HFF-Myc (cell line): ENCODE measurements around the gene USP49.

Experiments used
- DNase-seq: peaks from one replicate; pipeline ENCODE4 v3.0.0-alpha.2; 2011; ENCODE audit warnings: low read depth; ENCODE audit errors: extremely low read depth
- H3K4me3 ChIP-seq: replicated peaks from 2 replicates; pipeline ENCODE4 v1.5.1; 2011; ENCODE audit warnings: low read depth, mild to moderate bottlenecking, control low read depth, low read length
- TF ChIP-seq, protein P1 (sequence below): IDR thresholded peaks from 2 replicates; pipeline ENCODE4 v1.5.1; 2012; ENCODE audit warnings: mild to moderate bottlenecking, low read depth, low read length, control low read depth; ENCODE audit errors: missing control alignments

The USP49 gene

DNA sequence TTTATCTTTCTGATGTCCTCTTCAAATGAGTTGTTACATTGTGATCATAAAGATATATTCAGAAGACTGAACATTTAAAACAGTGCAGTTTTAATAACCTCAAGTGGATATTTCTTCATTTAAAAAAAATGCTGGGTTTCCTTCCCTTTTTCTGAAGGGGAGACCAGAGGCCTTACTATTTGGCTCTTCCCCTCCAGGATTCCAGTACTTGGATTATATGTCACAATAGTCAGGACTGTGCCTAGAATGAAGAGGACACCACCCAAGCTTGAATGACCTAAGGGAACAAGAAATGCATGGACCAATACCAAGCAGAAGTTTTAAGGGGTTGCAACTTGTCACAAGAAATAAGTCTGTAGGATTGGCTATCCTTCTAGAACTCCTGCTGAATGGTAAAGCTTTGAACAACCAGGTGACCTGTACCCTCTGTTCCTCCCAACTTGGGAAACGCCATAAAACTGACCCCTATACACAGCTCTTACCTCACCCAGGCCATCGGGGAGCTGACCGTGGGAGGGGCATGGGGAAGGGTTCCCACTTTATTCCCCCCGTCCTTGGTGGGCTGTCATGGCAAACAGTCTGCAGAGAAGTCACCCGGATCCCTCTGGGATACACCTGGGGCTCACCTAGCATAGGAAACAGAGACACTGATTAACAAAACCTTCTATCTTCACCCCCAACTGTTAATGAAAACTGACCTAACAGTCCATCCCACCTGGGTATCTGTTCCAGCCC is 117.5 kb downstream of the USP49 start:
- TF ChIP-seq, protein P1, sequence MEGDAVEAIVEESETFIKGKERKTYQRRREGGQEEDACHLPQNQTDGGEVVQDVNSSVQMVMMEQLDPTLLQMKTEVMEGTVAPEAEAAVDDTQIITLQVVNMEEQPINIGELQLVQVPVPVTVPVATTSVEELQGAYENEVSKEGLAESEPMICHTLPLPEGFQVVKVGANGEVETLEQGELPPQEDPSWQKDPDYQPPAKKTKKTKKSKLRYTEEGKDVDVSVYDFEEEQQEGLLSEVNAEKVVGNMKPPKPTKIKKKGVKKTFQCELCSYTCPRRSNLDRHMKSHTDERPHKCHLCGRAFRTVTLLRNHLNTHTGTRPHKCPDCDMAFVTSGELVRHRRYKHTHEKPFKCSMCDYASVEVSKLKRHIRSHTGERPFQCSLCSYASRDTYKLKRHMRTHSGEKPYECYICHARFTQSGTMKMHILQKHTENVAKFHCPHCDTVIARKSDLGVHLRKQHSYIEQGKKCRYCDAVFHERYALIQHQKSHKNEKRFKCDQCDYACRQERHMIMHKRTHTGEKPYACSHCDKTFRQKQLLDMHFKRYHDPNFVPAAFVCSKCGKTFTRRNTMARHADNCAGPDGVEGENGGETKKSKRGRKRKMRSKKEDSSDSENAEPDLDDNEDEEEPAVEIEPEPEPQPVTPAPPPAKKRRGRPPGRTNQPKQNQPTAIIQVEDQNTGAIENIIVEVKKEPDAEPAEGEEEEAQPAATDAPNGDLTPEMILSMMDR = no peak
- no peak for DNase-seq
- H3K4me3 ChIP-seq = no peak overlapping the region

- no peak for DNase-seq
- no peak overlapping the region for H3K4me3 ChIP-seq
- TF ChIP-seq, protein P1 = no peak
These were observed 119.8 kb downstream of the USP49 start for GRCh38 chr6:41775293-41775882.

- TF ChIP-seq, protein P1 = no peak
- no peak for DNase-seq
- H3K4me3 ChIP-seq = no peak overlapping the region
These were observed 120.3 kb downstream of the USP49 start for GRCh38 chr6:41774841-41775240.

- TF ChIP-seq, protein P1 = no peak
- DNase-seq = no peak
- no peak overlapping the region for H3K4me3 ChIP-seq
These were observed 123.9 kb downstream of the USP49 start for GRCh38 chr6:41771058-41771983.

DNA sequence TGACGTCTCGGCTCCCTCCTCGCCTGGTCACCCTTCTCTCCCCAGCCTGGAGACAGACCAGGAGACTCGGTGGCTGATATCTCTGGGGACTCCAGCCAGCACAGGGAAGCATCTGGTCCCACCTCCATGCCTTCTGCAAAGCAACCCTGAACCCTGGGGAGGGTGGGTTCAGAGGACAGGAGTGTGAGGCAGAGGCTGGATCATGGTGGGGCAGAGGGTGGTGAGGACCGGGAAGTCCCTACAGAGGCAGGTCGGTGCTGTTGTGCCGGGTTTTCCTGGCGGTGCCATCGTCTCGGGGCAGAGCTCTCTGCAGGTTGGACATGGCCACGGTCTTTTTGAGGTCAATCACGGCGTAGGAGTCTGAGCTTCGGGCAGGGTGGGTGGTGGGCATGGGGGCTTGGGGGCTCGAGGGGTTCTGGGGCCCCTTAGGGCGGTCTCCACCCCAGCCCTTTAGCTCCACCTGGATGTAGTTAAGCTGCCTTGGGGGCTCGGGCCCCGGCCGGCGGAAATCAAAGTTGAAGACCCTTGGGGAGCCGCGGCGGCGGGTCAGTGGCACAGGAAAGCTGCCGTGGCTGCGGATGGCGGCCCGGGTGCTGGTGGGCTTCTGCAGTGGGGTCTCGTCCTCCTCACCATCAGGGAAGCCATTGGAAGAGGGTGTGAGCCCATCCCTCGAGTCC is 124.7 kb downstream of the USP49 start:
- TF ChIP-seq, protein P1 = no peak
- DNase-seq = no peak
- no peak overlapping the region for H3K4me3 ChIP-seq

GRCh38 chr6:41769376-41769775 is 125.8 kb downstream of the USP49 start:
- TF ChIP-seq, protein P1 = no peak
- no peak for DNase-seq
- H3K4me3 ChIP-seq = no peak overlapping the region
